ENCODE measurements around the gene CCL8.

CCL8 gene

DNA sequence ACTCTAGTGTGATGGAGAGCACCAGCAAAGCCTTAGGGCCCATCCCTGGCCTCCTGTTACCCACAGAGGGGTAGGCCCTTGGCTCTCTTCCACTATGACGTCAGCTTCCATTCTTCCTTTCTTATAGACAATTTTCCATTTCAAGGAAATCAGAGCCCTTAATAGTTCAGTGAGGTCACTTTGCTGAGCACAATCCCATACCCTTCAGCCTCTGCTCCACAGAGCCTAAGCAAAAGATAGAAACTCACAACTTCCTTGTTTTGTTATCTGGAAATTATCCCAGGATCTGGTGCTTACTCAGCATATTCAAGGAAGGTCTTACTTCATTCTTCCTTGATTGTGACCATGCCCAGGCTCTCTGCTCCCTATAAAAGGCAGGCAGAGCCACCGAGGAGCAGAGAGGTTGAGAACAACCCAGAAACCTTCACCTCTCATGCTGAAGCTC is at the start of gene CCL8:
CCL8 (plus strand) TSS at position 397 of the 445 bp plus-strand sequence. CDS start 67 bp downstream, outside the sequence.
- no peak for DNase-seq (ENCODE audit: low read depth in 2 of 2)

DNA sequence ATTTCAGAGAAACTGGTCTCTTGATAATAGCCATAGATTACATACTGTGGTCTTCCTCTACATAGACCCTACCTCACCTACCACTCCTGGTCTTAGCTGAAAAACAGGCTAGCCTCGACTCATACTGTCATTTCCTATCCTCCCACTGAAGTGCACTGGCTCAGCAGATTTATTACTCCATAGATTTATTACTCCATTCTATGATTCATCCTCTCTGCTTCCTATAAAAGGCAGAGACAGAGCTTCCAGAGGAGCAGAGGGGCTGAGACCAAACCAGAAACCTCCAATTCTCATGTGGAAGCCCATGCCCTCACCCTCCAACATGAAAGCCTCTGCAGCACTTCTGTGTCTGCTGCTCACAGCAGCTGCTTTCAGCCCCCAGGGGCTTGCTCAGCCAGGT is 49.3 kb upstream of the CCL8 start, which contains the start of gene CCL7:
CCL7 (plus strand) TSS at position 253 of the 400 bp plus-strand sequence; CDS start at position 323, 70 bp downstream.
- no peak for DNase-seq (ENCODE audit: low read depth in 2 of 2)

DNA sequence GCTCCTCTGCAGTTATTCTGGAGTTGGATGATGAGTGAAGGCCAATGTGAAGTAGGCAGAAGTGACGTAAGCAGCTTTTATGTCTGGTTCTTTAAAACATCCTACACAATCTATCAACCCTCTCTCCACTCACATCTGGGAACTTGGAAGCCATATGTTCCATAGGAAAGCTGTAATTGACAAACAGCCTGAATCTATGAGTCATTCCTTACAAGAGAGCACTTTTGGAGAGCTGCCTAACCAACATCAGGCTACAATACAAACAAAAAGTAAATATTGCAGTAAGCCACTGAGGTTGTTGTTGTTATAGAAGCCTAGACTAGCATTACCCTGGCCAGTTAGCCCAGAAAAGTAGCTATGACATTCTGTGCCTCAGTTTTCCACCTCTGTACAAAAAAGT is 43.4 kb upstream of the CCL8 start:
- DNase-seq (ENCODE audit: low read depth in 2 of 2), result no peak

DNA sequence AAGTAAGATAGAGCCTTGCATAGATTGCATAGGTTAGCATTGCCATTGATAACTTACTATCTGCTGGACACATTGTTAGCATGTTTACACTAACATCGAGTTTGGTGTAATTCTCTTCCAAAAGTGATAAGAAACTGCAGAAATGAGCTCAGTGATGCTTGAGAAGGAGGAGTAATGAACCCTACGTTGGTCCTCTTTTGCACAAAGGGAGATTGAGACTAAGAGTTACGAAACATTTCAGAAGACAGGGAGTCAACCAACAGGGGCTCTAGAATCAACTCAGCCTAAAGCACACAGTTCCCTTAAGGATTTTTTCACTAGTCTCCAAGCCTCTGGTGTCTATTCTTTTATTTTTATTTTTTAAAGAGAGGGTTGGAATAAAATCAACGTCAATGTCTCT is 42.4 kb upstream of the CCL8 start:
- DNase-seq (ENCODE audit: low read depth in 2 of 2), result no peak

DNA sequence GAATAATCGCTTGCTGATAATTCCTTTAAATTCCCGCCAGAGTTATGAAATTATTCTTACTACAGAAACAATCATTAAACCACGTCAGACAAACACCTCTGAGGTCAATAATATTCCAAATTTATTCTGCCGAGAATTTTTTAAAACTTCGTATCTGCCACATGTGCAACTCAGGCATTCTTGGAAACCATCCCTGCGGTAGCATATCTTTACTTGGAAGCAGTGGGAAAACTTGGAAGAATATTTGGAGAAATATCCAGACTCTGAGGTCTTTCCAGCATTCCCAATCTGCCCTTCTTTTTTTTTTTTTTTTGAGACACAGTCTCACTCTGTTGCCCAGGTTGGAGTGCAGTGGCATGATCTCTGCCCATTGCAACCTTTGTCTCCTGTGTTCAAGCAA is 35.7 kb upstream of the CCL8 start:
- no peak for DNase-seq (ENCODE audit: low read depth in 2 of 2)

DNA sequence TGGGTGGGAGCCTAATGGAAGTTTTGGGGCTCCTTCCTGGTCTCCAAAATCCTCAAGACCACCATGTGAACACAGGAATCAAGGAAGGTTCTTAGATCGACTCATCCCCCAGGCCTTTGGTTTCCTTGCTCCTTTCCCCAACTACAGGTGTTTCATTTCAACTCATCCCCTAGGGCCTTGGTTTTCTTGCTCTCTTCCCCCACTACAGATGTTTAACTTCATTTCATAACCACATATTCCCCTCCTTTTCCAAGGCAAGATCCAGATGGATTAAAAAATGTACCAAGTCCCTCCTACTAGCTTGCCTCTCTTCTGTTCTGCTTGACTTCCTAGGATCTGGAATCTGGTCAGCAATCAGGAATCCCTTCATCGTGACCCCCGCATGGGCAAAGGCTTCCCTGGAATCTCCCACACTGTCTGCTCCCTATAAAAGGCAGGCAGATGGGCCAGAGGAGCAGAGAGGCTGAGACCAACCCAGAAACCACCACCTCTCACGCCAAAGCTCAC is 33.9 kb upstream of the CCL8 start, which contains the start of gene CCL11:
CCL11 (plus strand) TSS at position 457 of the 507 bp plus-strand sequence. CDS start 67 bp downstream, outside the sequence.
- DNase-seq (ENCODE audit: low read depth in 2 of 2), result no peak

DNA sequence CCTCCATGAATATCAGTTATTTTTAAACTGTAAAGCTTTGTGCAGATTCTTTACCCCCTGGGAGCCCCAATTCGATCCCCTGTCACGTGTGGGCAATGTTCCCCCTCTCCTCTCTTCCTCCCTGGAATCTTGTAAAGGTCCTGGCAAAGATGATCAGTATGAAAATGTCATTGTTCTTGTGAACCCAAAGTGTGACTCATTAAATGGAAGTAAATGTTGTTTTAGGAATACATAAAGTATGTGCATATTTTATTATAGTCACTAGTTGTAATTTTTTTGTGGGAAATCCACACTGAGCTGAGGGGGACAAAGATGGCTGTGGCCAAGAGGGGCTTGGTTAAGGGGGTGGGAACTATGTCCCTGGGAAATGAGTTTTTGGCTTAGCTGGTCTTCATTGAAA is 31.4 kb upstream of the CCL8 start:
- DNase-seq (ENCODE audit: low read depth in 2 of 2), result no peak

DNA sequence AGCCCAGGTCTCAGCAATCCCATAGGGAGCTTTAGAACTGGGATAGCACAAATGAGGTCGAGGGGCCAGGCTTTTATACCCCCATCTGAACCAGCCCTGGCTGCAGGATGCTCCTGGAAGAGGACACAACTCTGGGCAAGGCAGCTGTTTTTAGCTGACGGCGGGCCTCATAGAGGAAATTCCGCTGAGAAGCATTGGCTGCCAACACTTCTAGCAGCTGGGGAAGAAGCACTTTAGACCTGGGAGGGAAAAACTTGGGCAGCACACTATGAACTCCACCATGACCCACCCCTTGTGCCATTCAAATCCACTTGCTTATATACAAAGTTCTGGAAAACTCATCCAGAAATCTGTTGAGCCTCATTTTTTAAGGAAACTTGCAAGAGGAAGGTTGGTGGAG is 28.6 kb upstream of the CCL8 start:
- DNase-seq (ENCODE audit: low read depth in 2 of 2), result no peak

DNA sequence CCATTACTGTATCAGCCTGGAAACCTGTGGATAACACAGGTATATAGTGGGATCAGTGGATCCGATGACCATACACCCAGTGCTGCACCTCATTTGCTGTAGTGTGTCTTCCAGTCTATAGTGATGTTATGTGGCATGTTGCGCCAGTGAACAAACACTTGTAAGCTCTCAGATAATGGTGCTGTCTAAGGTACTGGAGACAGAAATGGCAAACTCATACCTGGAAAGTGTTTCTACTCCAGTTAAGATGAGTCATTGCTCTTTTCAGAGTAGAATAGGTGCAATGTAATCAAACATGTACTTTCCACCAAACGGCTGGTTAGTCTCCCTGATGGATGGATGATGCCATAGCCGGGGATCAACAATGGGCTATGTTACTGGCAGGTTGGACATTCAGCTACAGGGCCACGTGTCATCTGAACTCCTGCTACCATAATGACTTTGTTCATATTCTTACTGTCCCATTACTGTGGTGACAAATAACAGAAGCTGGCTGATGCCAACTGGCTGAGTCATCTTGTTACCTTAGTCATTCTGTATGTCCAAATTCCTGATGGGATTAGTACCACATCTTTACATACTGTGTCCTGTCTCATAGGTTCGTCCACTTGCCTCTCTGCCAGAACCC is 27.4 kb upstream of the CCL8 start:
- no peak for DNase-seq (ENCODE audit: low read depth in 2 of 2)

DNA sequence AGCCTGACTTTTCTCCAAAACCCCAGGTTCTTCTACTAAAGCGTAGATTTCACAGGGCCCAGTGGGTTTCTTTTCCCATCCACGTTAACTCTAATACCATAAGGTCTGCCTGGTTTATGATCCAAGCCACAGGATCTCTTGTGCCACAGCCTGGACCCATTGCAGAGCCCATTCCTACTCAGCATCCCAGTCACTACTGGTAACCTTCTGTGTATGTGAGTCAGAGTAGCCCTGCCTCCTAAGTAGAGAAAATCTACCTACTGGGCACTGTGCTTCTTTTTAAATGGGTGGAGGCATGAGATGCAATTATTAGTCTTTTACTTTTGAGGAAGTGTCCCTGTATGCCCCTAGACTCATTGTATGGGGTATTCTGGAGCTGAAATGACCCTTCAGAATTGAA is 20.2 kb upstream of the CCL8 start:
- no peak for DNase-seq (ENCODE audit: low read depth in 2 of 2)

DNA sequence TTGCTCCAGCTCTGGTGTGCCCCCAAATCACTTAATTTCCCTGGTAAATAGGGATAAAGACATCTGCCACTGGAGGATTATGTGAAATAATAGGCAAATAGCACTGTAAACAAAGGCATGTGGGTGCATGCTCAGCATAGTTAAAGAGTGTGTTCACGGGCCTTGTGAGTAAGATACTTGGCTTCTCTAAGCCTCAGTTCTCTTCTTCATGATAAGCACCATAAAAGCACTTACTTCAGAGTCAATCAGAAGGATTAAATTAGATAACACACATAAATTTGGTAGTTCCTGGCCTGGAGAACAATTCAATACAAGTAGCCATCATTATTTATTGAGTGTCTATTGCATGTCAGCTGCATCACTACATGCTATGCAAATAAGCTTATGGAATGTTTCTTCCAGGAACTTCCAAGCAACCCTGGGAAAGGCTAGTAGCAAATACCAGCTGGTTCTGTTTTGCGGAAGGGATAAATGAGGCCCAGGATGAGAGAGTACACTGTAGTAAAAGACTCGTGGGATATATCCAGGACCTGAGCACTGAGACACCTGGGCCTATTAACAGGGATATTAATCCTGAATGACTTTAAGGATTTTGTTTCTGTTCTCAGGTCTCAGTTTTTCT is 19.2 kb upstream of the CCL8 start:
- DNase-seq (ENCODE audit: low read depth in 2 of 2), result no peak

DNA sequence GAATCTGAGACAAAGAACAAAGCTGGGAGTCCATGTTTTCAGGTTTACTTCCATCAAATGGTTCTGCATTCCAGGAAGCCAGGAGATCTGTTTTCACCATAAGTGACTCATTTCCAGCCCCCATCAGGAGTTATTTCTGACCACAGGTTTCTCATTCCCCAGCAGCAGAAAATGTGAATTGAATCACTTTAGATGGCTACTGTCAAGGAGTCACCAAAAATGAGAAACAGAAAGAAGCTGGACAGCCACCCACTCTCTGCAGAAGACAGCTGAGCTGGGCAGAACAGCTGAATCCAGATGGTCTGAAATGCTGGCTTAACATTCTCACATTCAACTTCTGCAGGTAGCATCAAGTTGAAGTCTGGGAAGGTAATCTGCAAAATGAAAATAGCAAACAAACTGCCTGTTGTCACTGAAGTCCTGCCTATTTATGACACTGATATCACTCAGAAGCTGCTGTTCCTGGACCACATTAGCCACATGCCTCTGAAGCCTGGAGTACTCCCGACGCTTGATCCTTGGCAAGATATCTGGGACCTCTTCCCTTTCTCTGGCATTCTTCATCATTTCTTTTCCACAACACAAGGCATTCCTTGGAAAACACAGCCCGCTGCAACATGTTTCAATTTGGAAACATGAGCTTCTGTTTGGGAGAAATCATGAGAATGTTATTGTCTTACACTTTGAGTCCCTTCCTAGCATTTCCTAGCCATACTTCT is 18.4 kb upstream of the CCL8 start:
- no peak for DNase-seq (ENCODE audit: low read depth in 2 of 2)

DNA sequence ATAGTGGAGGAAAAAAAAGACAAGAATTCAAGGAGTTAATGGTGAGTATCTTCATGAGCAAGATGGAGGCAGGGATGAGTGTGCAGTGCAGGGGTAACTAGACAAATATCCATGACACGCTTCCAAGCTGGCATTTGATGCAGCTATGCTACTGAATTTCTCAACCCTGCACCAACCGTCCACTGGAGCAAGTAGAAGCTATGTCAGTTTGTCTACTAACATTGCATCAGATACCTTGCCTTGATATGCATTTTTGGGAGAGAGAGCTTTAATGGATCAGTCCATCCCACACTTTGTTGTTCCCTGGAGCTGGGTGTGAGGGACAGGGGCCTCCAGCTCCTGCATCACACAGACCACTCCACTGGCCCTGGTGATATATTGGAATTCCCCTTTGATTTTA is 17.2 kb upstream of the CCL8 start:
- no peak for DNase-seq (ENCODE audit: low read depth in 2 of 2)

DNA sequence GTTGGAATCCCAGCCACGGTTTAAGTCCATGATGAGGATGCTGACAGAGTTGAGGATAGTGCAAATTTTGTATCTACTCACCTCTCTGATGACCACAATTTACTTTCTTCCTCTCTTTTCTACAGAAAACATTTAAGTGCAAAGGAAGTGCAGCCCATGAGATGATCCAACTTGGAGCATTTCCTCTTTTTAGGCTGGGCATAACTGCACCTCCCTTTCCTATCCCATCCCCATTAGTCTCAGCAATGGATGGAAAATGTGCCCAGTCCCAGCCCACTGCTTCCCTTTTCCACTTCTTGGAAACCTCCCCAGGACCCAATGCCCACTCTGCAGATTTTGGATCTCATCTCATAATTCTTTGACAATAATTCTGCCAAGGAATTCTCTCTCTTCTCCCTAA is 16.6 kb upstream of the CCL8 start:
- no peak for DNase-seq (ENCODE audit: low read depth in 2 of 2)

DNA sequence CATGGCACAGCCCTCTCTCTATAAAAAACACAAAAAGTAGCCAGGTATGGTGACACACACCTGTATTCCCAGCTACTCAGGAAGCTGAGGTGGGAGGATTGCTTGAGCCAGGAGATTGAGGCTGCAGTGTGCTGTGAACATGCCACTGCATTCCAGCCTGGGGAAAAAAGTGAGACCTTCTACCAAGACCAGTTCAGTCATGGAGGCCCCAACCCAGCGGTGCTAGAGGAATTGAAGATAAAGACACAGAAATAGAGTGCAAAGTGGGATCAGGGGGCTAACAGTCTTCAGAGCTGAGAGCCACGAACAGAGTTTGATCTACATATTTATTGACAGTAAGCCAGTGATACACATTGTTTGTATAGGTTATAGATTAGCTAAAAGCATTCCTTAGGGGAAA is 15.6 kb upstream of the CCL8 start:
- DNase-seq (ENCODE audit: low read depth in 2 of 2), result no peak

DNA sequence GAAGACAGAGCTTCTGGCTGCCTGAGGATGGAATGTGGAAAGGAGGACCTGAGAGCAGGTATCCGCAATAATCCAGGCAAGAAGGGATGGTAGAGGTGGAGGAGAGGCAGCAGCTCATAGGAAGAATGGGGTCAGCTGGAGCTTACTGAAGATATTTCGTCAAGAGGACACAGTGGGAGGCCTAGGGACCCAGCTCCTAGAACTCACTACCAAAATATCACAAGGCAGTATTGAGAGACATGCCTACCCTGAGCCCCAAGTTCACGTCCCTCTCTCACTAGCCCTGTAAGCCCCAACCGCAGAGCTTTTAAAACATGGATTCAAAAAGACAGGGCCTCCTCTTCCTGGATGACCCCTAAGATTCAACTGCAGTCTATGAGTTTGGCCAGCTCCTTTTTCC is 14.2 kb upstream of the CCL8 start:
- no peak for DNase-seq (ENCODE audit: low read depth in 2 of 2)

DNA sequence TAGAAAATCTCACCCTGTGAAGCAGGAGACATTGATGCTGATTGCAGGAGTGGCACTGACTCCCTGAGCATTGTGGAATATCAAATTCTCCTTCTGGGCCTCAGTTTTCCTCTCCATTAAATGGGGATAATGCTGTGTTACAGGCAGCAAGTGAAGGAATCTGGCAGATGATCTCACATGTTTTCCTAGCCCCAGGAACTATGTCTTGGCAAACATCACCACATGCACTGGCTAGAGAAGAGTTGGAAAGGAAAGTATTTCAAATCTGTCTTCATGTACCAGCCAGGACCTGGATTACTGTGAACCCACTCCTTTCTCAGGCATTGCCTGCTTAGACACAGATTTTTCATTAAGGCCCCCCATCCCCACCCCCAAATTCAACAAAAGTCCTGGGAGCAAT is 13.6 kb upstream of the CCL8 start:
- DNase-seq (ENCODE audit: low read depth in 2 of 2), result no peak

DNA sequence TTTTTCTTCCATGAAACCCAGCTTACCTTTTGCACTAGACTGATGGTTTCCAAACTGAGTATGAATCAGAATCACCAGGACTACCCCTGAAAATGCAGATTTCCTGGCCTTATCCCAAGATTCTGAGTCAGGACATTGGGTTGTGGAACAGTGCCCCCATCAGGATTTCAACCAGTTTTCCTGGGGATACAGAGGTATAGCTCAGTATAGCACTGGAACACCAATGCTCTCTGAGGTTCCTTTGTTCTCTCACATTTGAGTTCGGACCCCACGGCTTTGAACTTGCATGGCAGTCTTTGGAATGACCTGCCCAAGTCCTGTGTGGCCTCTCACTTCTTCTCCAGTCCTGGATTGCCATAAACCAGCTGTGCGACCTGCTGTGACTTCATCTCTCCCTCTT is 12.8 kb upstream of the CCL8 start:
- no peak for DNase-seq (ENCODE audit: low read depth in 2 of 2)

DNA sequence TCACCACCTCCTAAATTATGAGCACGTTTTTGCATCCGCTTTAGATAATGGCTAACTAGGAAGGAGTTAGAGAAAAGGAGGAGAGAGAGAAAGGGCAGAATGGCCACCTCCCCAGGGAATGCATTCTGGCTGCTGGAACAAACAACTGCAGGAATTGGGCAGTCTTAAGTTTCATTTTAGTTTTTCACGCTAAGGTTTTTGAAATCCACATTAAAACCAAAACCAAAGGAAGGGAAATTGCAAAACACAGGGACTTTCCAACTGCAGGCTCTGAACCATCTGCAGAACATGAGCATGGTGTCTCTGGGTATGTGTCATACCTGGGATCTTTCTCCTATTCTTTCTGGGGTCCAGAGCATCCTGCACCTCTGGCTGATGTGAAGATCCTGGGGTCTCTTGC is 12.1 kb upstream of the CCL8 start:
- no peak for DNase-seq (ENCODE audit: low read depth in 2 of 2)

DNA sequence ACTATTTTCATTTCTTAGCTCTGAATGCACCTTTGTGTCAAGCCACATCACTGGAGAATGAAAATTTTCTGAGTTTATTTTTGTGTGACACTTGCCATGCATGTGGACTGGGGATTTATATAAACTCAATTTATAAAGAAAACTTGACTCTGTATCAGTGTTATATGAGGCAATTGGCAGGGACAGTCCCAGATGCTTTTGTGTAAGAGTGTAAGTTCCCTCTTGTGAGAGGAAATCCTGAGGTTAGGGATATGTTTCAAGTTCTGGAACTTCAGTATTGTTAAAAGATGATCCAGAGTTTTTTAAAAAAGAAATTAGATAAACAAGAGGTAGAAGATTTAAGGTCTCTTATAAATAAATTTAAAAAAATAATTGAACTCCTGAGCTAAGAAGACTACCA is 10.9 kb upstream of the CCL8 start:
- DNase-seq (ENCODE audit: low read depth in 2 of 2), result no peak

DNA sequence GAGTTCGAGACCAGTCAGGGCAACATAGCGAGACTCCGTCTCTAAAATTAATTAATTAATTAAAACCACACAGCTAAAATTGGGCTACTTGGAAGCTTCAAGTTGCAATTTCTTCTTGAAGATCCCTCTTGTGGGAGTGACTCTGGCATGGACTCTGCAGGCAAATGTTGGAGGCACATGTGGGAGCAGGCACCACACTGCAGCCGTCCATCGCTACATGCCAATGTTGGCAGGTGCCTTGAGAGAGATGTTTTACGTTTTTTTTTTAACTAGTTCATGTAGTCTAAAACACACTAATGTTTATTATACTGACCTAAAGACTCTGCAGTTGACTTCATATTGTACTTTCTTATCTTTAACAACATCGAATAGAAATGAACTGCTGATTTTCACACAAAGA is 7.9 kb upstream of the CCL8 start:
- no peak for DNase-seq (ENCODE audit: low read depth in 2 of 2)

DNA sequence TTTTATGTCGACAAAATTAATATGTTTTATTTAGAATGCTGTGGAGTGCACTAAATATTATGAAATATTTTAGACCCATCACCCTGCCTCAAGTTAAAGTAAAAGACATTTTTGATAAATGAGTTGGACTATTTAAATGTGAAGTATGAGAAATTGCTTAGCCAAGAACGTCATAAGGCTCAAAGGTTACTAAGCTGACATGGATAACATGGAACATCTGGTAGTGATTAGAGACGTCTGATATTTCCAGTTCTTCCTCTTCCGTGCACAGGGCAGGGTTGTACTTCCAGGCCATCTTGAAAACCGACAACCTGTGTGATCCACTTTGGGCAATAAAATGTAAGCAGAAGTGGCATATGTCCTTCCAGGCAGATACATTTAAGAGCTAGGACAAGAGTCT is 7.2 kb upstream of the CCL8 start:
- no peak for DNase-seq (ENCODE audit: low read depth in 2 of 2)

DNA sequence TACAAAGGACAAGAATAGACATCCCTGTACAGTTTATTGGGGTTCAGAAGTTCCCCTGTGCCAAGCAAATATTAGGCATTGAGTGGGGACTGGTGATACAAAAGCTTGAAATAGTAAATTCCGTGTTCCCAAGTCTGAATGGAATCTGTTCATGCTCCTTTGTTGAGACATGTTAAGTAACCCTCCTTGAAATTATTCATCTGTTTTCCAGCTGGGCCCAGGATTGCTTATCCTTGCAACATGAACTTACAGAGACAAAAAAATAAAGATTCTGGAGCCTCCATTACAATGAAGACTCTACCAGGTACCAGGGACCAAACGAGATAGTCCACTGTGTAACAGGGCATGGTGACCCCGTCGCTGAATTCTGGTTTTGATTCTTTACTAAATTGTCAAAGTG is 6.1 kb upstream of the CCL8 start:
- DNase-seq (ENCODE audit: low read depth in 2 of 2), result no peak

All from stimulated activated CD4-positive, alpha-beta T cell treated with anti-CD3 and anti-CD28 coated beads, Interleukin-4, amount 100 ng/mL, for 48 hours (primary cell).